ENCODE data around the gene PGA5. TPM values are rescaled to one million over a fixed set of nuclear protein-coding genes. Genes with fewer than 3 reads are reported as not detected.

Gene PGA5
- total and polyA plus RNA-seq, 2 experiments from 2014 or later = 0.45 to 0.52 TPM

Other genes starting within 250 kb of the PGA5 start
- gene CD5, start 138.7 kb upstream of the PGA5 start, total RNA-seq (2014; rRNA removed; shearing (Covaris generic)) = not detected in 2 replicates
- gene CD5, start 138.7 kb upstream of the PGA5 start, polyA plus RNA-seq (2016; fragmentation: Nextera tagmentation; extraction: Ambion mirVana) = not detected in 2 replicates
- gene VPS37C, start 79.7 kb upstream of the PGA5 start, total RNA-seq (2014; rRNA removed; shearing (Covaris generic)) = 14.4 and 19.4 TPM in 2 replicates
- gene VPS37C, start 79.7 kb upstream of the PGA5 start, polyA plus RNA-seq (2016; fragmentation: Nextera tagmentation; extraction: Ambion mirVana) = 8.7 and 8.8 TPM in 2 replicates
- gene PGA3, start 37.7 kb upstream of the PGA5 start, total RNA-seq (2014; rRNA removed; shearing (Covaris generic)) = not detected in 2 replicates
- 0.37 TPM in 1 of 2 replicates, not detected in the other for gene PGA3, start 37.7 kb upstream of the PGA5 start, polyA plus RNA-seq (2016; fragmentation: Nextera tagmentation; extraction: Ambion mirVana)
- 3.7 TPM in 1 of 2 replicates, not detected in the other for gene PGA4, start 18.8 kb upstream of the PGA5 start, total RNA-seq (2014; rRNA removed; shearing (Covaris generic))
- 0.19 and 0.81 TPM in 2 replicates for gene PGA4, start 18.8 kb upstream of the PGA5 start, polyA plus RNA-seq (2016; fragmentation: Nextera tagmentation; extraction: Ambion mirVana)
- 13.1 and 16.9 TPM in 2 replicates for gene VWCE, start 54.1 kb downstream of the PGA5 start, total RNA-seq (2014; rRNA removed; shearing (Covaris generic))
- gene VWCE, start 54.1 kb downstream of the PGA5 start, polyA plus RNA-seq (2016; fragmentation: Nextera tagmentation; extraction: Ambion mirVana) = 9.7 and 9.9 TPM in 2 replicates
- gene DDB1, start 91.9 kb downstream of the PGA5 start, total RNA-seq (2014; rRNA removed; shearing (Covaris generic)) = 282 and 292 TPM in 2 replicates
- gene DDB1, start 91.9 kb downstream of the PGA5 start, polyA plus RNA-seq (2016; fragmentation: Nextera tagmentation; extraction: Ambion mirVana) = 102 and 109 TPM in 2 replicates
- gene TKFC, start 92.1 kb downstream of the PGA5 start, total RNA-seq (2014; rRNA removed; shearing (Covaris generic)) = 27.0 and 46.9 TPM in 2 replicates
- 21.1 and 21.7 TPM in 2 replicates for gene TKFC, start 92.1 kb downstream of the PGA5 start, polyA plus RNA-seq (2016; fragmentation: Nextera tagmentation; extraction: Ambion mirVana)
- 20.9 and 30.8 TPM in 2 replicates for gene CYB561A3, start 120.7 kb downstream of the PGA5 start, total RNA-seq (2014; rRNA removed; shearing (Covaris generic))
- 7.8 and 9.8 TPM in 2 replicates for gene CYB561A3, start 120.7 kb downstream of the PGA5 start, polyA plus RNA-seq (2016; fragmentation: Nextera tagmentation; extraction: Ambion mirVana)
- 26.9 and 30.2 TPM in 2 replicates for gene TMEM138, start 121.2 kb downstream of the PGA5 start, total RNA-seq (2014; rRNA removed; shearing (Covaris generic))
- 32.1 and 37.0 TPM in 2 replicates for gene TMEM138, start 121.2 kb downstream of the PGA5 start, polyA plus RNA-seq (2016; fragmentation: Nextera tagmentation; extraction: Ambion mirVana)
- gene TMEM216, start 151.4 kb downstream of the PGA5 start, total RNA-seq (2014; rRNA removed; shearing (Covaris generic)) = 23.4 and 28.8 TPM in 2 replicates
- 23.5 and 26.1 TPM in 2 replicates for gene TMEM216, start 151.4 kb downstream of the PGA5 start, polyA plus RNA-seq (2016; fragmentation: Nextera tagmentation; extraction: Ambion mirVana)
- gene CPSF7, start 188.8 kb downstream of the PGA5 start, total RNA-seq (2014; rRNA removed; shearing (Covaris generic)) = 60.6 and 72.0 TPM in 2 replicates
- 27.4 and 30.6 TPM in 2 replicates for gene CPSF7, start 188.8 kb downstream of the PGA5 start, polyA plus RNA-seq (2016; fragmentation: Nextera tagmentation; extraction: Ambion mirVana)
- 37.6 and 57.0 TPM in 2 replicates for gene SDHAF2, start 188.9 kb downstream of the PGA5 start, total RNA-seq (2014; rRNA removed; shearing (Covaris generic))
- gene SDHAF2, start 188.9 kb downstream of the PGA5 start, polyA plus RNA-seq (2016; fragmentation: Nextera tagmentation; extraction: Ambion mirVana) = 53.8 and 55.0 TPM in 2 replicates